Breast epithelium (tissue), 4 donors: ENCODE data around the gene PTOV1. TPM values are rescaled to one million over a fixed set of nuclear protein-coding genes. Genes with fewer than 3 reads are reported as not detected.
A peak's percentile ranks its signal among the peaks of the same experiment; 100 is the strongest.

Source experiments
- DNase-seq, 2 donors: peaks; one replicate each; pipeline ENCODE4 v3.0.0-alpha.2; 2019; ENCODE audit warnings: low spot score in 2 of 2
- H3K27ac ChIP-seq, 2 donors: fragments of 200-600 bp; sonication (generic) in 1 of 2; one replicate each; pipeline ENCODE4 v1.5.1; 2016 to 2019; ENCODE audit warnings: mild to moderate bottlenecking in 1 of 2
- H3K27me3 ChIP-seq, 2 donors: fragments of 200-600 bp; sonication (generic) in 1 of 2; one replicate each; pipeline versions ENCODE4 v1.5.1 to v1.6.0; 2017 to 2019; ENCODE audit warnings: control low read depth in 1 of 2, mild to moderate bottlenecking in 1 of 2
- H3K36me3 ChIP-seq: fragments of 200-600 bp; one replicate; pipeline ENCODE4 v1.5.1; 2019
- H3K4me1 ChIP-seq, 2 donors: fragments of 200-600 bp; sonication (generic); one replicate each; pipeline ENCODE4 v1.5.1; 2016 to 2019; ENCODE audit warnings: control low read depth in 1 of 2
- H3K4me3 ChIP-seq, 3 donors: fragments of 200-600 bp; sonication (generic); 1 replicate in 2 of 3; 2 replicates in 1 of 3; pipeline ENCODE4 v1.5.1; 2016 to 2019; ENCODE audit warnings: mild to moderate bottlenecking in 3 of 3, moderate library complexity in 2 of 3
- H3K9me3 ChIP-seq, 2 donors: fragments of 200-600 bp; sonication (generic) in 1 of 2; one replicate each; pipeline ENCODE4 v1.5.1; 2016 to 2019; ENCODE audit warnings: control low read depth in 1 of 2
- CTCF ChIP-seq, 3 donors: fragments of 450-650 bp; IDR thresholded peaks; one replicate each; pipeline ENCODE4 v1.5.1; 2016 to 2017; ENCODE audit warnings: antibody characterized with exemption in 3 of 3, mild to moderate bottlenecking in 3 of 3, moderate library complexity in 3 of 3
- POLR2A ChIP-seq: fragments of 450-650 bp; IDR thresholded peaks from one replicate; pipeline ENCODE4 v1.6.1; 2016; ENCODE audit warnings: antibody characterized with exemption, mild to moderate bottlenecking, moderate library complexity
- POLR2AphosphoS5 ChIP-seq, 3 donors: sonication (generic); formaldehyde crosslinking; IDR thresholded peaks; one replicate each; pipeline ENCODE4 v1.6.1; 2017; ENCODE audit warnings: antibody characterized with exemption in 3 of 3
- intact Hi-C: fragments of 100-400 bp; cut with DNase I; formaldehyde crosslinking; loops from one replicate; pipeline ENCODE4 v1.15.1; 2023; ENCODE audit warnings: low total_unique reads
- total RNA-seq, 3 donors: library from RNA; depleted of rRNA; stranded (reverse); fragments of >200 nt; gene quantifications; one replicate each; pipeline ENCODE4 v1.1.0, GENCODE V29; 2016

The PTOV1 gene
- total RNA-seq, 3 donors from 2014 or later = 45.1 to 95.0 (median 90.3) TPM

DNA sequence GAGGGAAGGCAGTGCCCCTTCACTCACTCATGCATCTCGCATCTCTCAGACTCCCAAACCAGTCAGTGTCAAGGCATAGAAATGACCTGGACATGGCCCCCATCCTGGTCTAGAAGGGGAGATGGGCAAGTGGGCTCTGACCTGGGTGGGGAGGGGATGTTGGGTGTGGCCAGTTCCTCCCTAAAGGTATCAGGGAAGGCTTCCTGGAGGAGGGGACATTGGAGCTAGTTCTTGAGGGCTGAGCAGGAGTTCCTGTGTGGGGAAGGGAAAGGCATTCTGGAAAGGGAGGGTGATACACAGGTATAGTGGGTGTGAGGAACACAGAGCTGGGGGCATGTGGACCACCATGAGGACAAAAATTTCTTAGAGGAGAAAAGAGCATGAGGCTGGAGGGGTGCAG is 41.8 kb downstream of the PTOV1 start:
- Histone ChIP-seq H3K27me3 (no peaks in the 10 kb centered on the region), H3K9me3 (no peaks in the 10 kb centered on the region), H3K27ac (no peak overlapping the region), H3K4me1 (no peaks in the 10 kb centered on the region), H3K36me3 (no peaks in the 10 kb centered on the region), H3K4me3 (no peak overlapping the region)
- intact Hi-C loops = no loop called here
- no peak for TF ChIP-seq POLR2AphosphoS5 (IDR thresholded peaks at IDR 0.05)
- no peak for TF ChIP-seq POLR2A
- TF ChIP-seq CTCF (IDR thresholded peaks at IDR 0.05) = no peak
- no peak for DNase-seq

DNA sequence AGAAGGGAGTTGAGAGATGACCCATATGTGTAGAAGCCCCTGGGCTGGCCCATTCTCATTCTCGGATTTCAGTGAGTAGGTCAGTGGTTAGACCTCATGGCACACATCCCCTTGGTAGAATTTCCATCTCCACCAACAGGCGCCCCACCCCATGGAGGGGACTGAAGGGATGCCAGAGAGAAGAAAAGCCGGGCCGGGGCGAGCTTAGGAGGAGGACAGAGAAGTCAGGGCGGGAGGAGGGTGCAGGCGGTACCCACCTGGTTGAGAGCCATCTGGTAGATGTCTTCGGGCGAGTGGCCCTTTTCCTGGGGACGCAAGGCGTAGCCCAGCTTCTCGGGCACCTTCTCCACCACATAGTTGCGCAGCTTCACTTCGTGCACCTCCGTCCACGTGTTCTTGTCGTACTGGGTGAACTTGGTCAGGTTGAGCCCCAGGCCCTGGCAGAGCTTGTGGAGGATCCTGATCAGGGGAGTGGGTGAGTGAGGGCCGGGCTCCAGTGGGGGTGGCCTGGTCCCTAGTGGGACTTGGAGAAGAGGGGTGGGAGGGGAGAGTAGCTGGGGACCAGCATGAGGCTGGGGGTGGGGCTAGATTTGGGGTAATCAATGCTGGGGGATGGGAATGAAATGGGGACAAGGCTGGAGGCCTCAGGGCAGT is 43.2 kb downstream of the PTOV1 start:
- DNase-seq = no peak
- no peaks in the 10 kb centered on the region for H3K4me1 ChIP-seq
- no peaks in the 10 kb centered on the region for H3K27me3 ChIP-seq
- no peak overlapping the region for H3K27ac ChIP-seq
- TF ChIP-seq POLR2AphosphoS5 (IDR thresholded peaks at IDR 0.05) (no peak), CTCF (IDR thresholded peaks at IDR 0.05) (no peak), POLR2A (no peak)
- no peak overlapping the region for H3K4me3 ChIP-seq
- no peaks in the 10 kb centered on the region for H3K9me3 ChIP-seq
- intact Hi-C loops = no loop called here
- H3K36me3 ChIP-seq = no peaks in the 10 kb centered on the region

DNA sequence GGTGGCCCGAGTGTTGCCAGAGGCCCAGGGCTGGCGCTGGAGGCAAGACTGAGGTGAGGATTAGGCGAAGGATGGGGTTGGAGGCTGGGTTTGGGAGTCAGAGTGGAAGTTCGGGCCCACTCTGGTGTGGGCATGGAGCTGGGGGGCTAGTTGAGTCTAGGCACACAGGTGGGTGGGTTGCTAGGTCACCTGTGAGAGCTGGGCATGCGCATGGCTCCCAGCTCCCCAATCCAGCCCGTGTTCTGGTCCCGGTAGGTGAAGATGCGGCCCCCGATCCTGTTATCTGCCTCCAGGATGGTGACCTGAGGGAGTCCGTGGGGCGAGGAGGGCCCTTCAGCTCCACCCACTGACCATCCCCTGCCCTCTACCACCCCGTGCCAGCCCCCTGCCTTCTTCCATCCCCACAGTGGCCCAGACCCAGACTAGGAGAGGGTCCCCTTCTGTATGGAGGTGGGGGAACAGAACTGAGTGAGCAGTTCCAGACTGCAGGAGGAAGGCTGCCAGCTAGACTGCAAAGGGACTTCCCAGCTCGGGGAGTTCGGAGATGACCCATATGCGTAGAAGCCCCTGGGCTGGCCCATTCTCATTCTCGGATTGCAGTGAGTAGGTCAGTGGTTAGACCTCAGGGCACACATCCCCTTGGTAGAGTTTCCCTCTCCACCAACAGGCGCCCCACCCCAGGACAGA is 44.1 kb downstream of the PTOV1 start:
- intact Hi-C loops = no loop called here
- H3K27ac ChIP-seq = no peak overlapping the region

DNA sequence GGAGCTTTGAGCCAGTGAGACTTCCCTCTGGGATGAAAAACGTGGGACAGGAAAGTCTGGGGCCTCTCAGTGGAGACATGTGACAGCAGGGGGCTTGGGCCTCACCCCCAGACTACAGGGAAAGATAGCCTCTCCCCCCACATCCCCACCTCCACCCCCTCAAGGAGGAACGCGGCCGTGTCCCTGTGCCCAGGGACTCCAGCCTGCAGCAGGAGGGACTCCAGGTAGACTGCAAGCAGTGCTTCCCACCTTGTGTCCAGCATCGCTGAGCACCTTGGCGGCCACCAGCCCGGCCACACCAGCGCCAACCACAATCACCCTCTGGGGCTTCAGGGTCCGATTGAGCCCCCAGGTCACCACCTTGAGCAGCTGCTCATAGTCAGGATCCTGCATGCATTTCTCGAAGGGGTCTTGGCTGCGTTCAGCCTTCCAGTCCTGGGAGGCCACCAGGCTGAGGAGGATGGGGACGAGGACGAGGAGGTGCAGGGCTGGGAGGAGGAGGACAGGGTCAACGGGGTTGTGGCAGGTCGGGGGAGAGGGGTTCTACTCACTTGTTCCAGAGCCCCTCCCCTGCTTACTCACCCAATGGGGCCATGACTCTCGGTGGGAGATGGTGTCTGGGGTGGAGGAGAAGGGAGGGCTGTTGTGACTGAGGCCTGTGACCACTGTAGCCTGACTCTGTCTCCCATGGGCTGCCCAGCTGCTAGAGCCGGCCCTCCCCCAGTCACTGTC is 44.8 kb downstream of the PTOV1 start:
- no peak for DNase-seq
- Histone ChIP-seq H3K36me3 (no peaks in the 10 kb centered on the region), H3K27ac (peak overlapping the region in 1 of 2 donors; percentile 71), H3K4me3 (no peak overlapping the region), H3K27me3 (no peaks in the 10 kb centered on the region), H3K9me3 (no peaks in the 10 kb centered on the region), H3K4me1 (no peaks in the 10 kb centered on the region)
- no peak for TF ChIP-seq CTCF (IDR thresholded peaks at IDR 0.05)
- no peak for TF ChIP-seq POLR2AphosphoS5 (IDR thresholded peaks at IDR 0.05)
- TF ChIP-seq POLR2A = no peak
- intact Hi-C loops = no loop called here

More for the DNA sequence above, 44.1 kb downstream of the PTOV1 start:
- H3K36me3 ChIP-seq = no peaks in the 10 kb centered on the region
- H3K27me3 ChIP-seq = no peaks in the 10 kb centered on the region
- no peaks in the 10 kb centered on the region for H3K9me3 ChIP-seq
- no peak overlapping the region for H3K4me3 ChIP-seq
- DNase-seq = no peak
- no peaks in the 10 kb centered on the region for H3K4me1 ChIP-seq
- TF ChIP-seq POLR2AphosphoS5 (IDR thresholded peaks at IDR 0.05) (no peak), CTCF (IDR thresholded peaks at IDR 0.05) (no peak), POLR2A (no peak)
